ENCODE measurements around the gene ZGPAT.

ZGPAT gene

DNA sequence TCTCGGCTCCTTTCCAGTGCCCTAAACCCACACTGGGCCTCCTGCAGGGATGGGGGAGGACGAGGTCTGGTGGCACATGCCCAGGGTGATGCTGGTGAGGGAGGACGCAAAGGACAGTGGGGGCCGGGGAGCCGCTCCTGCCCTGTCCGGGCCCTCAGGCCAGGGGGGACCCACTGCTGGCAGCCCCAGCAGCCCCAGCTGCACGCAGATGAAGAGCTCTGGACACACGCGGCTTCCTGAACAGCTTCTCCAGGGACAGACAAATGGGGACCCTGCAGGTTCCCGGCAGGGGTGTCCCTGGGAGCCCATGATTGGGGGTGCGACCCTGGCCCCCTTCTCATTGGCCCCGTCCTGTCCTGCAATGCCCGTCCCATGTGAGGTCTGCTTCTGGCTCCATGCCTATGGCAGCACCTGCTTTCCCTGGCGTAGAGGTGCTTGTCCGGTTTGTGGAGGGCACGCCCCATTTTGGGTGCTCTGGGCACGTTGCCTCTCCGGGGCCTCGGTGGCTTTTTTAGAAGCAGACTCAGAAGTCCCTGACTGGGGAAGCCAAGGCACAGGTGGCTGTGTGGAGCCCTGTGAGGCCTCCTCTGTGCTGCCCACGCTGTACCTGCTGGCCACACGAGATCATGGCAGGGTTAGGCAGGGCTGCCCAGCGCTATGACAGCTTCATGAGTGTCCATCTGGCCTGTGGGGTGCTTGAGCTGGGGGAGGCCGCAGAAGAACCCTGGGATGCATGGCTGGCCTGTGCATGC is 26.8 kb upstream of the ZGPAT start:
- TF ChIP-seq YY1 (IDR thresholded peaks at IDR 0.05; ENCODE audit: insufficient read depth, insufficient read length), result no peak
- TF ChIP-seq SUZ12 (IDR thresholded peaks at IDR 0.05; ENCODE audit: extremely low read depth, insufficient read depth, insufficient read length), result no peak
- H3K4me1 ChIP-seq (ENCODE audit: insufficient read depth, insufficient read length), result peaks cover 25% of the 10 kb centered on the region
- H3K27me3 ChIP-seq (ENCODE audit: insufficient read depth, insufficient read length), result no peaks in the 10 kb centered on the region
- H3K9me3 ChIP-seq (ENCODE audit: insufficient read depth, low read length), result no peaks in the 10 kb centered on the region
- H3K4me3 ChIP-seq (ENCODE audit: insufficient read length, low read depth), result no peak overlapping the region
- peaks cover 65% of the 10 kb centered on the region for H3K36me3 ChIP-seq (ENCODE audit: insufficient read depth, insufficient read length, low read length)
- H3K9ac ChIP-seq (ENCODE audit: insufficient read length, low read depth), result peak overlapping the region; percentile 54
- DNase-seq (ENCODE audit: low read depth, low spot score), result no peak

DNA sequence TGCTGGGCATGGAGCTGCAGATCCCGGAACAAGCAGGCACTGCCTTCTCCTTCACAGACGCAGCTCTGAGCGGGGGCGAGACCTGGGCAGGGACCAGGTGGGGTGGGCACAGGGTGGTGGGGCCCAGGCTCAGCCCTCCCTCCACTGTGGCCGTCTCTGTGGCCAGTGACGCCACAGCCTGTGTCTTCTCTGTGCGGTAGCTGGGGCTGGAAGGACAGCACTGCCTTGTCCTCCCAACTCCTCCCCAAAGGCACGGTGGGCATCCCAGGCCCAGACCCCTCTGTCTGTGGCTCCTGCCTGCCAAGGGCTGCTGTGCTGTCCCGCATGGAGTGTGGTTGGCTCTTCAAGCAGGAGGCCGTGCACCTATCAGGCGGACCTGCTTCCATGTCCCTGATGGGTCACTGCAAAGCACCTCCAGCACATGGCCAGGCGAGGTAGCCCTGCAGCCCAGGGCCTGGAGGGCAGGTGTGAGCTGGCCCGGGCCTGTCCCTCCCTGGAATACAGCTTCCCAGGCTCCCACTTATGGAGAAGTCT is 26.2 kb upstream of the ZGPAT start:
- H3K4me3 ChIP-seq (ENCODE audit: insufficient read length, low read depth), result no peak overlapping the region
- H3K4me1 ChIP-seq (ENCODE audit: insufficient read depth, insufficient read length), result peaks cover 31% of the 10 kb centered on the region
- peaks cover 62% of the 10 kb centered on the region for H3K36me3 ChIP-seq (ENCODE audit: insufficient read depth, insufficient read length, low read length)
- H3K9ac ChIP-seq (ENCODE audit: insufficient read length, low read depth), result peak overlapping the region; percentile 54
- no peak for DNase-seq (ENCODE audit: low read depth, low spot score)
- H3K9me3 ChIP-seq (ENCODE audit: insufficient read depth, low read length), result no peaks in the 10 kb centered on the region
- TF ChIP-seq ZNF274 (IDR thresholded peaks at IDR 0.05; ENCODE audit: low read depth, low read length) (no peak), YY1 (IDR thresholded peaks at IDR 0.05; ENCODE audit: insufficient read depth, insufficient read length) (no peak), SUZ12 (IDR thresholded peaks at IDR 0.05; ENCODE audit: extremely low read depth, insufficient read depth, insufficient read length) (no peak)
- H3K27me3 ChIP-seq (ENCODE audit: insufficient read depth, insufficient read length), result no peaks in the 10 kb centered on the region

DNA sequence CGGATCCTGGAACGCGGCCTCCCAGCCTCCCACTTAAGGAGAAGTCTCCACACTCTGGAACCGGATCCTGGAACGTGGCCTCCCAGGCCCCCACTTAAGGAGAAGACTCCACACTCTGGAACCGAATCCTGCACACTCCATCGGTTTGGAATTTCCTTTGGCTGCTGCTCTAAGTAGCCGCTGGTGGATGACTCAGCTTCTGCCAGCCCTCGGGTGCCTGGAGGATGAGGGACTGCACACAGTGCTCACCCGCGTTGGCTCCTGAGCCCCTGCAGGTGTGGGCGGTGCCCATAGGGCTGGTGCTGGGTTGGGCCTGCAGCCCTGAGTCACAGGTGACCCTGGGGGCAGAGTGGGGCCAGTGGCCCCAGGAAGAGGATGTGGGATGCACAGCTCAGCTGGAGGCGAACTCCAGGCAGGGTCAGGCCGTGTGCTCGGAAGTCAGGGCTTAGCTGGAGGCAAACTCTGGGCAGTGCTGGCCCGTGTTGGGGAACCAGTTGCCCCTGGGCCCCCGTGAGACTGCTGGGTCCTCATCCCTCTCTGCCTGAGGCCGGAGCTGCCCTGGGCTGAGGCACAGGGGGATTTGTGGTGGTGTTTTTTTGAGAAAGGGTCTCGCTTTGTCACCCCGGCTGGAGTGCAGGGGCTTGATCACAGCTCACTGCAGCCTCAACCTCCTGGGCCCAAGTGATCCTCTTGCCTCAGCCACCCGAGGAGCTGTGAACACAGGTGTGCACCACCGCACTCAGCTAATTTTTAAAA is 25.3 kb upstream of the ZGPAT start:
- H3K4me3 ChIP-seq (ENCODE audit: insufficient read length, low read depth), result no peak overlapping the region
- H3K4me1 ChIP-seq (ENCODE audit: insufficient read depth, insufficient read length), result peaks cover 39% of the 10 kb centered on the region
- H3K27me3 ChIP-seq (ENCODE audit: insufficient read depth, insufficient read length), result no peaks in the 10 kb centered on the region
- H3K36me3 ChIP-seq (ENCODE audit: insufficient read depth, insufficient read length, low read length), result peaks cover 59% of the 10 kb centered on the region
- DNase-seq (ENCODE audit: low read depth, low spot score), result no peak
- H3K9ac ChIP-seq (ENCODE audit: insufficient read length, low read depth), result peak overlapping the region; percentile 68
- no peaks in the 10 kb centered on the region for H3K9me3 ChIP-seq (ENCODE audit: insufficient read depth, low read length)
- no peak for TF ChIP-seq SUZ12 (IDR thresholded peaks at IDR 0.05; ENCODE audit: extremely low read depth, insufficient read depth, insufficient read length)
- no peak for TF ChIP-seq ZNF274 (IDR thresholded peaks at IDR 0.05; ENCODE audit: low read depth, low read length)
- no peak for TF ChIP-seq YY1 (IDR thresholded peaks at IDR 0.05; ENCODE audit: insufficient read depth, insufficient read length)

DNA sequence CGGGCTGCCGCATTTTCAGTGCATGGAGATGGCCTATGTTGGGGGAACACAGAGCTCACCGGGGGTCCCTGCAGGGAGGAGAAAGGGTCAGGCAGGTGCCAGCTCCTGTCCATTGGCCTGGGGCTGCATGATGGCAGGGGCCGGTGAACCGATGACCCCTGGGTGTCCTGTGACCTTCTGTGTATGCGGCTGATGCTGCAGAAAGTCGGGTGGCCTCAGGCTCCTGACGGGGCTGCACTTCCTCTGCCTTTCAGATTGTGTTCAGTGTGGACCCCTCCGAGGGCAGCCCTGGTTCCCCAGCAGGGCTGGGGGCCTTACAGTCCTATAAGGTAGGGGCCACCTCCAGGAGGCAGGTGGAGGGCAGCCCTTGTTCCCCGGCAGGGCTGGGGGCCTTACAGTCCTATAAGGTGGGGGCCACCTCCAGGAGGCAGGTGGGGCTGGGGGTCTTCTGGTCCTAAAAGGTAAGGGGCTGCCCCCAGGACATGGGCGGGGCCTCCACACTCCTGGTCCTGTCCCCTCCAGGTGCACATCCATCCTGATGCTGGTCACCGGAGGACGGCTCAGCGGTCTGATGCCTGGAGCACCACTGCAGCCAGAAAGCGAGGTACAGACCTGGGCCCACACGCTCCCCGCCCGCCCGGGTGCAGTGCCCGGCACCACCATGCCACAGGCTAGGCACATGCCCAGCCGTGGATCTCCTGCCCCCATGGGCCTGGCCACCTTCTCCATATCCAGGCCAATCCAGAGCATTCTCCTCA is 22.4 kb upstream of the ZGPAT start:
- H3K4me1 ChIP-seq (ENCODE audit: insufficient read depth, insufficient read length), result peaks cover 43% of the 10 kb centered on the region

DNA sequence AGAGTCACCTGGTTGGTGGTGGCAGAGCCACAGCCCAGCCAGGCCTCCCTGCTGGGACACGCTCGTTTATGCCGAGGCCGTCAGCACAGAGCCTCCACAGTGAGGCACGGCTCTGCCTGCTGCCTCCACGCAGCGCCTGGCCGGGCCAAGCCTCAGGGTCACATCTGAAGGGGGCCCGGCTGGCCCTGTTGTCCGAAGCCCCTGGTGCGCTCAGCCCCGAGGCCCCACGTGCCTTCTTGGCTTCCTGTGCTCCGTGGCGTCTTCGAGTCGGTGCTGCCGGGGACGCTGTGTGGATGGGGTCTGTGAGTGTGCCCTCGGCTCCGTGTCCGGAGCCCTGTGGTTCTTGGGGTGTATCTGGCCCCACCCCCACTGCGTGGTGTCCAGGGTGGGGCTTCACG is 21.7 kb upstream of the ZGPAT start:
- H3K4me3 ChIP-seq (ENCODE audit: insufficient read length, low read depth), result no peak overlapping the region
- H3K9me3 ChIP-seq (ENCODE audit: insufficient read depth, low read length), result no peaks in the 10 kb centered on the region
- TF ChIP-seq SUZ12 (IDR thresholded peaks at IDR 0.05; ENCODE audit: extremely low read depth, insufficient read depth, insufficient read length) (no peak), ZNF274 (IDR thresholded peaks at IDR 0.05; ENCODE audit: low read depth, low read length) (no peak), YY1 (IDR thresholded peaks at IDR 0.05; ENCODE audit: insufficient read depth, insufficient read length) (no peak)
- H3K27me3 ChIP-seq (ENCODE audit: insufficient read depth, insufficient read length), result no peaks in the 10 kb centered on the region
- peaks cover 46% of the 10 kb centered on the region for H3K4me1 ChIP-seq (ENCODE audit: insufficient read depth, insufficient read length)
- DNase-seq (ENCODE audit: low read depth, low spot score), result no peak
- peak overlapping the region; percentile 12 for H3K9ac ChIP-seq (ENCODE audit: insufficient read length, low read depth)
- H3K36me3 ChIP-seq (ENCODE audit: insufficient read depth, insufficient read length, low read length), result peaks cover 41% of the 10 kb centered on the region

More for the DNA sequence above, 22.4 kb upstream of the ZGPAT start:
- H3K9ac ChIP-seq (ENCODE audit: insufficient read length, low read depth), result peak overlapping the region; percentile 36
- no peaks in the 10 kb centered on the region for H3K27me3 ChIP-seq (ENCODE audit: insufficient read depth, insufficient read length)
- no peak overlapping the region for H3K4me3 ChIP-seq (ENCODE audit: insufficient read length, low read depth)
- no peak for DNase-seq (ENCODE audit: low read depth, low spot score)
- TF ChIP-seq SUZ12 (IDR thresholded peaks at IDR 0.05; ENCODE audit: extremely low read depth, insufficient read depth, insufficient read length) (no peak), YY1 (IDR thresholded peaks at IDR 0.05; ENCODE audit: insufficient read depth, insufficient read length) (no peak), ZNF274 (IDR thresholded peaks at IDR 0.05; ENCODE audit: low read depth, low read length) (no peak)
- H3K36me3 ChIP-seq (ENCODE audit: insufficient read depth, insufficient read length, low read length), result peaks cover 44% of the 10 kb centered on the region
- H3K9me3 ChIP-seq (ENCODE audit: insufficient read depth, low read length), result no peaks in the 10 kb centered on the region

DNA sequence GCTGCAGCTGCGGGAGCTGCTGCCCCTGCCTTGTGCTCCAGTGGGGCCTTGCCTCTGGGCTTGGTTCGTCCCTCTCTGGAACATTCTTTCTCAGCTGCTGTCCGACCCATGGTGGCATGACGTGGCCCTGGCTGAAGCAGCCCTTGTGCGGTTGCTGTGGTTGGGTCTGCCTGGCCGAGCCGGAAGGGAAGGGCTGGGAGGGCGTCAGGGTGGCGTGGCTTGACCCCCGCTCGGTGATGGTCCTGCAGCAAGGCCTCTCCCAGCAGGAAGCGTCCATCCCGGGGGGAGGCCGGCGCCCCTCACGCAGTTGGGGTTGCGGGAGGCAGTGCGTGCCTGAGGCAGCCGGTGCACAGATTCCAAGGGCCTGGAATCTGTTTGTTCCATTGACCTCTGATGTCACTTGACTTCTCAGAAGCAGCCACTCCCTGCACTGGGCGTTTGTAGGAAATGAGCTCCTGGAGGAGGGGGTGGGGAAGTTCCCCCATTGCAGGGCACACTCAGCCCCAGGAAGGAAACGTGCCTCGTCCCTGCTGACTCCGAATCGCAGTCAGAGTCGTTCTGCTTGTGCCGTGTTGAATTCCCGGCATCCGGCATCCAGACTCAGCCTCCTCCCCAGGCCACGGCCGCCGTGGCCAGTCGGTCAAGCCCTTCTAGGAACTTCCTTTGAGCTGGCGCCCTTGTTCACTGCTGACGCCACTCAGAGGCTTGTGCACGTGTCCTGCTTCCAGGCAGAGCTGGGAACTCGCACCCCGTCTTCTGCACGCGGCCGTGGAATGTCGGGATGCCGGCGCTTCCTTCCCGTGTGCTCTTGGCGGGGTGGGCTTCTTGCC is 21.1 kb upstream of the ZGPAT start:
- peak overlapping the region; percentile 57 for H3K9ac ChIP-seq (ENCODE audit: insufficient read length, low read depth)

More for the DNA sequence above, 21.1 kb upstream of the ZGPAT start:
- no peaks in the 10 kb centered on the region for H3K27me3 ChIP-seq (ENCODE audit: insufficient read depth, insufficient read length)
- no peak for TF ChIP-seq ZNF274 (IDR thresholded peaks at IDR 0.05; ENCODE audit: low read depth, low read length)
- TF ChIP-seq SUZ12 (IDR thresholded peaks at IDR 0.05; ENCODE audit: extremely low read depth, insufficient read depth, insufficient read length), result no peak
- no peak for TF ChIP-seq YY1 (IDR thresholded peaks at IDR 0.05; ENCODE audit: insufficient read depth, insufficient read length)
- H3K4me1 ChIP-seq (ENCODE audit: insufficient read depth, insufficient read length), result peaks cover 42% of the 10 kb centered on the region
- no peaks in the 10 kb centered on the region for H3K9me3 ChIP-seq (ENCODE audit: insufficient read depth, low read length)
- H3K4me3 ChIP-seq (ENCODE audit: insufficient read length, low read depth), result no peak overlapping the region
- no peak for DNase-seq (ENCODE audit: low read depth, low spot score)
- H3K36me3 ChIP-seq (ENCODE audit: insufficient read depth, insufficient read length, low read length), result peaks cover 41% of the 10 kb centered on the region
